HL-60 (cell line): ENCODE results near the gene HIKESHI.

Experiments
- CTCF ChIP-seq: IDR thresholded peaks from one replicate; pipeline ENCODE4 v1.5.1; 2011; ENCODE audit warnings: low read length, control low read depth, inconsistent platforms; ENCODE audit not compliant: insufficient read depth
- POLR2AphosphoS5 ChIP-seq: IDR thresholded peaks from 2 replicates; pipeline ENCODE4 v1.6.1; 2012; ENCODE audit warnings: low read depth

GRCh38 chr11:86294026-86294425 is 8.0 kb upstream of the HIKESHI start:
- TF ChIP-seq CTCF, result no peak
- no peak for TF ChIP-seq POLR2AphosphoS5
